ENCODE measurements around the gene TMEM63C. TPM values are rescaled to one million over a fixed set of nuclear protein-coding genes. Genes with fewer than 3 reads are reported as not detected.

Gene TMEM63C
- total and polyA plus RNA-seq, 2 experiments from 2014 or later = 4.9 to 9.7 TPM

- Histone ChIP-seq H3K79me2 (no peaks in the 10 kb centered on the region), H3K27me3 (no peaks in the 10 kb centered on the region), H3K4me3 (no peak overlapping the region), H2AFZ (no peak overlapping the region), H3K4me2 (no peak overlapping the region), H4K20me1 (ENCODE audit: insufficient read depth, poor library complexity, severe bottlenecking) (no peaks in the 10 kb centered on the region), H3K9me3 (ENCODE audit: low read depth) (no peaks in the 10 kb centered on the region), H3K9me2 (replicated peaks; ENCODE audit: insufficient read depth) (no peaks in the 10 kb centered on the region), H3K4me1 (ENCODE audit: insufficient read depth) (peaks cover 9% of the 10 kb centered on the region), H3K36me3 (replicated peaks; ENCODE audit: insufficient read depth, low read depth) (no peaks in the 10 kb centered on the region), H3K27ac (no peak overlapping the region)
- TF ChIP-seq EZH2 (IDR thresholded peaks at IDR 0.05; ENCODE audit: borderline replicate concordance) (no peak), CTCF (IDR thresholded peaks at IDR 0.05; ENCODE audit: poor library complexity) (no peak), EZH2phosphoT487 (IDR thresholded peaks at IDR 0.05; ENCODE audit: low read depth, severe bottlenecking, unreplicated experiment) (no peak)
- WGBS (ENCODE audit: low lambda C conversion rate, missing lambda C conversion rate) = 78% methylated on average over 7 of the region's 7 CpGs
- no peak for DNase-seq (ENCODE audit: low spot score)
Observed at GRCh38 chr14:77200406-77200985, 18.9 kb downstream of the TMEM63C start.

GRCh38 chr14:77201696-77202095 is 20.1 kb downstream of the TMEM63C start:
- H3K4me3 ChIP-seq = no peak overlapping the region
- H3K27me3 ChIP-seq = no peaks in the 10 kb centered on the region
- H3K9me3 ChIP-seq (ENCODE audit: low read depth) = no peaks in the 10 kb centered on the region
- H3K36me3 ChIP-seq (replicated peaks; ENCODE audit: insufficient read depth, low read depth) = no peaks in the 10 kb centered on the region
- no peaks in the 10 kb centered on the region for H3K9me2 ChIP-seq (replicated peaks; ENCODE audit: insufficient read depth)
- WGBS (ENCODE audit: low lambda C conversion rate, missing lambda C conversion rate) = 94% methylated on average over 4 of the region's 4 CpGs
- H3K79me2 ChIP-seq = no peaks in the 10 kb centered on the region
- no peak overlapping the region for H3K27ac ChIP-seq
- H3K4me2 ChIP-seq = no peak overlapping the region
- TF ChIP-seq EZH2 (IDR thresholded peaks at IDR 0.05; ENCODE audit: borderline replicate concordance) = no peak
- TF ChIP-seq CTCF (IDR thresholded peaks at IDR 0.05; ENCODE audit: poor library complexity) = no peak
- no peak for TF ChIP-seq EZH2phosphoT487 (IDR thresholded peaks at IDR 0.05; ENCODE audit: low read depth, severe bottlenecking, unreplicated experiment)
- no peaks in the 10 kb centered on the region for H4K20me1 ChIP-seq (ENCODE audit: insufficient read depth, poor library complexity, severe bottlenecking)
- no peak for DNase-seq (ENCODE audit: low spot score)
- H3K4me1 ChIP-seq (ENCODE audit: insufficient read depth) = peaks cover 9% of the 10 kb centered on the region
- H2AFZ ChIP-seq = no peak overlapping the region

GRCh38 chr14:77203611-77204458 is 22.2 kb downstream of the TMEM63C start:
- H3K9me2 ChIP-seq (replicated peaks; ENCODE audit: insufficient read depth) = no peaks in the 10 kb centered on the region
- no peak overlapping the region for H2AFZ ChIP-seq
- H3K27ac ChIP-seq = peak overlapping the region; percentile 31
- no peaks in the 10 kb centered on the region for H3K27me3 ChIP-seq
- H4K20me1 ChIP-seq (ENCODE audit: insufficient read depth, poor library complexity, severe bottlenecking) = no peaks in the 10 kb centered on the region
- H3K79me2 ChIP-seq = no peaks in the 10 kb centered on the region
- no peak overlapping the region for H3K4me3 ChIP-seq
- DNase-seq (ENCODE audit: low spot score) = peak; percentile 63
- peak overlapping the region; percentile 43 for H3K4me2 ChIP-seq
- no peaks in the 10 kb centered on the region for H3K9me3 ChIP-seq (ENCODE audit: low read depth)
- H3K4me1 ChIP-seq (ENCODE audit: insufficient read depth) = peaks cover 9% of the 10 kb centered on the region
- 39% methylated on average over 5 of the region's 5 CpGs for WGBS (ENCODE audit: low lambda C conversion rate, missing lambda C conversion rate)
- TF ChIP-seq EZH2phosphoT487 (IDR thresholded peaks at IDR 0.05; ENCODE audit: low read depth, severe bottlenecking, unreplicated experiment) (no peak), EZH2 (IDR thresholded peaks at IDR 0.05; ENCODE audit: borderline replicate concordance) (no peak), CTCF (IDR thresholded peaks at IDR 0.05; ENCODE audit: poor library complexity) (no peak)
- no peaks in the 10 kb centered on the region for H3K36me3 ChIP-seq (replicated peaks; ENCODE audit: insufficient read depth, low read depth)

All from hepatocyte (in vitro differentiated cells).